Left lung (tissue), 10 donors: Measurements from ENCODE around the gene NDUFA3. TPM values are rescaled to one million over a fixed set of nuclear protein-coding genes. Genes with fewer than 3 reads are reported as not detected.

ENCODE experiments used
- ATAC-seq: fragments of 200-7000 bp; cut with Tn5 transposase; one replicate; pipeline ENCODE4 v1.9.1; 2020; ENCODE audit warnings: moderate library complexity
- DNase-seq, 4 donors: peaks; one replicate each; pipeline ENCODE4 v3.0.0-alpha.2; 2013 to 2020
- H3K27ac ChIP-seq, 2 donors: fragments of 200-600 bp; sonication (generic) in 1 of 2; one replicate each; pipeline versions ENCODE4 v1.5.0 to v1.8.0; 2020 to 2021
- H3K27me3 ChIP-seq, 2 donors: fragments of 200-600 bp; sonication (generic) in 1 of 2; one replicate each; pipeline versions ENCODE4 v1.5.0 to v1.8.0; 2020 to 2021
- H3K36me3 ChIP-seq, 2 donors: fragments of 200-600 bp; sonication (generic) in 1 of 2; one replicate each; pipeline versions ENCODE4 v1.5.0 to v1.8.0; 2020 to 2021
- H3K4me1 ChIP-seq, 2 donors: fragments of 200-600 bp; one replicate each; pipeline ENCODE4 v1.8.0; 2021
- H3K4me3 ChIP-seq, 2 donors: fragments of 200-600 bp; sonication (generic) in 1 of 2; one replicate each; pipeline versions ENCODE4 v1.5.0 to v1.8.0; 2020 to 2021; ENCODE audit warnings: mild to moderate bottlenecking in 1 of 2
- H3K9me3 ChIP-seq, 2 donors: fragments of 200-600 bp; sonication (generic) in 1 of 2; one replicate each; pipeline versions ENCODE4 v1.5.0 to v1.8.0; 2020 to 2021
- intact Hi-C, 2 donors: fragments of 100-400 bp; cut with DNase I; formaldehyde crosslinking; loops; one replicate each; pipeline versions ENCODE4 v1.11.2 to v1.14.2; 2022
- polyA plus RNA-seq, 6 donors: library from polyadenylated mRNA; unstranded; fragments of 120-200 nt; gene quantifications; one replicate each; pipeline ENCODE4 v1.2.1, GENCODE V29; 2013; ENCODE audit not compliant: insufficient read length in 6 of 6
- total RNA-seq, 2 donors: library from RNA; stranded (reverse); fragmentation: NEBNext Ultra II Directional; extraction: Animal tissue kit (Norgen Biotek cat#: 25700); gene quantifications; one replicate each; pipeline ENCODE4 v1.2.1, GENCODE V29; 2021
- TF ChIP-seq, protein P1 (sequence below), 2 donors: fragments of 200-600 bp; sonication (generic) in 1 of 2; IDR thresholded peaks; one replicate each; pipeline versions ENCODE4 v1.5.0 to v1.8.0; 2021; ENCODE audit warnings: antibody characterized with exemption in 2 of 2
- donor health status: DM: no; HTN: yes; CAD: no.
- donor health status: DM: no; HTN: no; CAD: no.

The NDUFA3 gene
- total and polyA plus RNA-seq, 8 donors, result 60.4 to 126 (median 96.6) TPM

DNA sequence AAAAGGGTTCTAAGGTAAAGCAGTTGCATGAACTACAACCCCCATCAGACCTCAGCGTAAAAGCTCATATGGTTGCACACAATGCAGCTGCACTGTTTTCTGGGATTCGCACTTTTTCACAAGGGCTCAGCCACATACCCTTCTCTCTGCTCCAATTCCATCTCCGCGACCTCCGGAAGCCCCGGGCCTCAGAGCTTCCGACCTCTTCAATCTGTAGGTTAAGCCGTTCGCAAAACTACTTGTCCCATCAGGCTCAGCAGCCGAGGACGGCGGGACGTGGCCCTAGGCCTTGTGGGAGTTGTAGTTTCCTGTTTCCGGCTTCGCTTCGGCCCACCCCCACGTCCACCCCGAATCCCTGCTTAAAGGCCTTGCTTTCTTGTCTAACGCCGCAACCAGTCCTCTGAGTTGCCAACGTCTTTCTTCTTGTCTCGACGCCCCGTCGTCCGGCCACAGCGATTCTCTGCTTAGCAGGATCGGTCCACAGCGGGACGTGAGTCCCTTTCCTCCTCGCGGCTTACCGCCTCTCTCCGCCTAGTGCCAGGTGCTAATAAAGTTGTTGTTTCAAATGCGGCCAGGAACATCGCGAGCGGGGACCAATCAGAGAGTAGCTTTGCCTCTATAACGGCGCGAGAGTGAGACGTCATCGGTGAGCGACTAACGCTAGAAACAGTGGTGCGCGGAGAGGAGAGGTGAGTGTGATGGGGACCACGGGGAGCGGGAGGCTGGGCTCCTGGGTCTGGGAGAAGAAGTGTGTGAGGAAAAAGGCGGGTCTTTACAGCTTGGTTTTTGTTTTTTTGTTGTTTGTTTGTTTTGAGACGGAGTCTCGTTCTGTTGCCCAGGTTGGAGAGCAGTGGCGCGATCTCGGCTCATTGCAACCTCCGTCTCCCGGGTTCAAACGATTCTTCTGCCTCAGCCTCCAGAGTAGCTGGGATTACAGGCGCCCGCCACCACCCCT is 12.7 kb downstream of the NDUFA3 start, which contains the start of the genes PRPF31 and TFPT:
Gene PRPF31 (plus strand): TSS at position 646 of the 955 bp plus-strand sequence. CDS start 2,525 bp downstream, outside the sequence.
Gene TFPT (minus strand): TSS at position 549 of the 955 bp plus-strand sequence. CDS start 388 bp downstream, at position 161.
- ATAC-seq (peak; percentile 98), DNase-seq (peak; percentile 95 to 100 (median 96))
- Histone ChIP-seq H3K4me1 (peaks cover 13 to 25% of the 10 kb centered on the region in 2 donors), H3K9me3 (no peaks in the 10 kb centered on the region), H3K4me3 (peak within 1 kb of the TSS; percentile 86), H3K36me3 (peaks cover 0 to 46% of the 10 kb centered on the region in 2 donors), H3K27ac (peak within 1 kb of the TSS; percentile 89 to 92), H3K27me3 (no peaks in the 10 kb centered on the region)
- TF ChIP-seq, protein P1, sequence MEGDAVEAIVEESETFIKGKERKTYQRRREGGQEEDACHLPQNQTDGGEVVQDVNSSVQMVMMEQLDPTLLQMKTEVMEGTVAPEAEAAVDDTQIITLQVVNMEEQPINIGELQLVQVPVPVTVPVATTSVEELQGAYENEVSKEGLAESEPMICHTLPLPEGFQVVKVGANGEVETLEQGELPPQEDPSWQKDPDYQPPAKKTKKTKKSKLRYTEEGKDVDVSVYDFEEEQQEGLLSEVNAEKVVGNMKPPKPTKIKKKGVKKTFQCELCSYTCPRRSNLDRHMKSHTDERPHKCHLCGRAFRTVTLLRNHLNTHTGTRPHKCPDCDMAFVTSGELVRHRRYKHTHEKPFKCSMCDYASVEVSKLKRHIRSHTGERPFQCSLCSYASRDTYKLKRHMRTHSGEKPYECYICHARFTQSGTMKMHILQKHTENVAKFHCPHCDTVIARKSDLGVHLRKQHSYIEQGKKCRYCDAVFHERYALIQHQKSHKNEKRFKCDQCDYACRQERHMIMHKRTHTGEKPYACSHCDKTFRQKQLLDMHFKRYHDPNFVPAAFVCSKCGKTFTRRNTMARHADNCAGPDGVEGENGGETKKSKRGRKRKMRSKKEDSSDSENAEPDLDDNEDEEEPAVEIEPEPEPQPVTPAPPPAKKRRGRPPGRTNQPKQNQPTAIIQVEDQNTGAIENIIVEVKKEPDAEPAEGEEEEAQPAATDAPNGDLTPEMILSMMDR (IDR thresholded peaks at IDR 0.05), result no peak
- intact Hi-C loops, result no loop called here

DNA sequence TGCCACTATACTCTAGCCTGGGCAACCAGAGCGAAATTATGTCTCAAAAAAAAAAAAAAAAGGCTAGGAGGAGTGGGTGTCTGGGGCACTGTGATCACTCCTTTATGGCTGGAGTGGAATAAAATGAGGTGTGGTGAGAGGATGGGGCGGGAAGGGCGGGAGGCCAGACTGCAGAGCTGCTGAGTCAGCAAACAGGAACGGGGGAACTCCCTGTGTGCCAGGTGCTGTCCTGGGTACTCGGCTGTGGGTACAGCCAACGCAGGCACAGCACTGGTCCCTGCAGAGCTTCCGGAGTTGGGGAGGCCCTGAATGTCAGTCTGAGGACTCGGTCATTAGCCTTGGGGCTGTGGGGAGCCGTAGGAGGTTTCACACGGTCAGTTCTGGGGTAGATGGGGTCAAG is 18.6 kb downstream of the NDUFA3 start:
- no peak overlapping the region for H3K4me3 ChIP-seq
- ATAC-seq (no peak), DNase-seq (no peak)
- no peaks in the 10 kb centered on the region for H3K9me3 ChIP-seq
- peaks cover 3 to 8% of the 10 kb centered on the region in 2 donors for H3K4me1 ChIP-seq
- H3K27ac ChIP-seq, result no peak overlapping the region
- H3K36me3 ChIP-seq, result peaks cover 0 to 82% of the 10 kb centered on the region in 2 donors
- TF ChIP-seq, protein P1 (IDR thresholded peaks at IDR 0.05), result no peak
- no peaks in the 10 kb centered on the region for H3K27me3 ChIP-seq
- intact Hi-C loops, result no loop called here

DNA sequence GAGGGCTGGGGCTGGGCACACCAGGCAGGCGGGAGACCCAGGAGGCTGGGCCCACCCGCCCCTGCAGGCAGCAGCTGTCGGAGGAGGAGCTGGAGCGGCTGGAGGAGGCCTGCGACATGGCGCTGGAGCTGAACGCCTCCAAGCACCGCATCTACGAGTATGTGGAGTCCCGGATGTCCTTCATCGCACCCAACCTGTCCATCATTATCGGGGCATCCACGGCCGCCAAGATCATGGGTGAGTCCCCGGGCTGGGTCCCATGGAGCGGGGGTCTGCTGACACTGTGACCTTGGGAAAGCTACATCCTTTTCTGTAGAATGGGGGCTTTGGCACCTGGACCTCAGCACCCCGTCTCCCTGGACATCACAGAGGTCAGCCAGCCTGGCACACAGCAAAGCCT is 21.0 kb downstream of the NDUFA3 start:
- no peaks in the 10 kb centered on the region for H3K27me3 ChIP-seq
- intact Hi-C loops, result no loop called here
- no peak for ATAC-seq
- no peaks in the 10 kb centered on the region for H3K9me3 ChIP-seq
- H3K4me1 ChIP-seq, result no peaks in the 10 kb centered on the region
- H3K27ac ChIP-seq, result no peak overlapping the region
- H3K4me3 ChIP-seq, result no peak overlapping the region
- H3K36me3 ChIP-seq, result peaks cover 0 to 99% of the 10 kb centered on the region in 2 donors
- TF ChIP-seq, protein P1 (IDR thresholded peaks at IDR 0.05), result no peak
- DNase-seq, result no peak

DNA sequence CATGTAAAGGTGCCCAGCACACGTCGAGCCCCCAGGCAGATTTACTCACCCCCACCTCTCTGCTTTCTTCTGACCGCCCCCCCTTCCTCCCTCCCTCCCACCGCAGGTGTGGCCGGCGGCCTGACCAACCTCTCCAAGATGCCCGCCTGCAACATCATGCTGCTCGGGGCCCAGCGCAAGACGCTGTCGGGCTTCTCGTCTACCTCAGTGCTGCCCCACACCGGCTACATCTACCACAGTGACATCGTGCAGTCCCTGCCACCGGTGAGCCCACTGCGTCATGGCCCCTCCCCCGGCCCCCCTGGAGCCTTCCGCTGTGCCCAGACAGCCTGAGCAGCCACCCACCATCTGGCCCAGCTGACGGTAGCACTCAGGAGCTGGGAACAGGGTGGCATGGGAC is 21.7 kb downstream of the NDUFA3 start:
- peak in 1 of 4 donors; percentile 57 for DNase-seq
- Histone ChIP-seq H3K27me3 (no peaks in the 10 kb centered on the region), H3K27ac (no peak overlapping the region), H3K4me1 (no peaks in the 10 kb centered on the region), H3K9me3 (no peaks in the 10 kb centered on the region), H3K36me3 (peaks cover 0 to 100% of the 10 kb centered on the region in 2 donors), H3K4me3 (no peak overlapping the region)
- TF ChIP-seq, protein P1 (IDR thresholded peaks at IDR 0.05), result no peak
- ATAC-seq, result no peak
- intact Hi-C loops, result no loop called here

DNA sequence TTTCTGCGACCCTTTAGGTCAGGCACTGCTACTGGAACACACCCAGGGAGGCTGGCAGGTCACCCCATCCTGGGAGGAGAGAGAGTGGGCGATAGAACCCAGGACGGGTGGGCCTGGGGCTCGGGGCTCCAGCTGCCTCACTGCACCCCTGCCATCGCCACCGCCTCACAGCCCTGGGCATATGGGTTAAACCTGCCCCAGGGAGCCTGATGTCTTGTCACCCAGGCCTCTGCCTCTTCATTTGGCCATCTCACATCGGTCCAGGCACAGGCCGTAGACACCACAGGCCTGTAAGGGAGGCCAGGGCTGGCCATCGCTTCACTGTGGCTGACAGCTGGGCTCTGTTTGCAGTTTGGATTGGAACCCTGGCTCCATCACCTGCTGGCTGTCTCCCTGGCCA is 23.1 kb downstream of the NDUFA3 start:
- Histone ChIP-seq H3K27me3 (no peaks in the 10 kb centered on the region), H3K4me3 (no peak overlapping the region), H3K27ac (no peak overlapping the region), H3K4me1 (no peaks in the 10 kb centered on the region), H3K36me3 (peaks cover 0 to 99% of the 10 kb centered on the region in 2 donors), H3K9me3 (no peaks in the 10 kb centered on the region)
- intact Hi-C loops, result no loop called here
- DNase-seq (peak in 1 of 4 donors; percentile 55), ATAC-seq (no peak)
- TF ChIP-seq, protein P1 (IDR thresholded peaks at IDR 0.05), result no peak
